CD4-positive, alpha-beta T cell treated with Interleukin-1 beta for 1 hour (primary cell): Measurements from ENCODE around the gene PSME1.

Experiments
- DNase-seq, 2 donors: peaks; one replicate each; pipeline ENCODE4 v3.0.0-alpha.2; 2020 to 2022

PSME1 gene

DNA sequence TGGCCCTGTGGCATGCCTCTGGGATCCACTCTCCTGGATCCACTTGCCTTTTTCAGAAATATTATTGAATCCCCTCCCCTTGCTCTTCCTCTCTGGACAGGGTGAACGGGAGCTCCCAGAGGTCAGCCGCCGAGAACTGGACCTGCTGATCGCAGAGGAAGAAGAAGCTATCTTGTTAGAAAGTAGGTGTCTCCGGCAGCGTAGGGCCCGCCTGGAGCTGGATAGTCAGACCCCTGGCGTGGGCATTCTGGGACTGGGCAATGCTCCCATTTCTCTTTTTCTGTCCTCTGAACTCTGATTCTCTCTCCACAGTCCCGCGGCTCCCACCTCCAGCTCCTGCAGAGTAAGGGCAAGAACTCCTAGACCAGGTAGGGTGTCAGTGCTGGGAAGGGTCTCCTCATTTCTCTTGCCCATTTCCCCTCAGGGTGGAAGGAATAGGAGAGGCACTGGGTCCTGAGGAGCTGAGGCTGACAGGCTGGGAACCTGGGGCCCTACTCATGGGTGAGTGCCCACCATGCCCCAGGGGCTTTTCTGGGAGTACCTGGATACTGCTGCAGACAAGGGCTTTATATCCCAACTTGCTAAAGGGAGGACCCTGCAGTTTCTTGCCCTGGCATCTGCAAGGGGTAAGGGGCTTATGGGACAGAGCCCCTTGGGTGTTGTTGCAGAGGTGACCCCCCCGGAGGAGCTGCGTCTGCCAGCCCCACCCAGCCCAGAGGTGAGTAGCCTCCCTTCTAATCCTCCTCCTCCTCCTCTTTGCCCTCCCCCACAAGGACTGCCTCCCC lies 41.2 kb downstream of the PSME1 start:
- DNase-seq = no peak

DNA sequence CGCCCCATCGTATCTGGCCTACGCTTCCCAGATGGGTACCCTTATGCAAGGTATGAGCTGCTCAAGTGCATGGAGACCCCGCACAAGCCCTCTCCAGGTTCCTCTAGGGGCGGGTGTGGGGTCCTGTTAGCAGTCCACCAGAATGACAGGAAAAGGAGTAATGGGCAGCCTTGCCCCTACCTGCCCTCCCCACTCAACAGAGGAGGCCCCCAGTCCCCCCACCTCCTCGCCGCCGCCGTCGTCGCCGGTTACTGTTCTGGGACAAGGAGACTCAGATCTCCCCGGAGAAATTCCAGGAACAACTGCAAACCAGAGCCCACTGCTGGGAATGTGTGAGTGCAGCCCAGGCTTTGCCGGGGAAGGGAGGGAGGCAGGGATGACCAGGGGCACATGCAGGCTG lies 41.9 kb downstream of the PSME1 start:
- no peak for DNase-seq

- no peak for DNase-seq
Measured at GRCh38 chr14:24178399-24179178, 42.6 kb downstream of the PSME1 start.

GRCh38 chr14:24179294-24179960 lies 43.4 kb downstream of the PSME1 start:
- no peak for DNase-seq

- DNase-seq = no peak
Measured at GRCh38 chr14:24179961-24180796, 44.2 kb downstream of the PSME1 start.

DNA sequence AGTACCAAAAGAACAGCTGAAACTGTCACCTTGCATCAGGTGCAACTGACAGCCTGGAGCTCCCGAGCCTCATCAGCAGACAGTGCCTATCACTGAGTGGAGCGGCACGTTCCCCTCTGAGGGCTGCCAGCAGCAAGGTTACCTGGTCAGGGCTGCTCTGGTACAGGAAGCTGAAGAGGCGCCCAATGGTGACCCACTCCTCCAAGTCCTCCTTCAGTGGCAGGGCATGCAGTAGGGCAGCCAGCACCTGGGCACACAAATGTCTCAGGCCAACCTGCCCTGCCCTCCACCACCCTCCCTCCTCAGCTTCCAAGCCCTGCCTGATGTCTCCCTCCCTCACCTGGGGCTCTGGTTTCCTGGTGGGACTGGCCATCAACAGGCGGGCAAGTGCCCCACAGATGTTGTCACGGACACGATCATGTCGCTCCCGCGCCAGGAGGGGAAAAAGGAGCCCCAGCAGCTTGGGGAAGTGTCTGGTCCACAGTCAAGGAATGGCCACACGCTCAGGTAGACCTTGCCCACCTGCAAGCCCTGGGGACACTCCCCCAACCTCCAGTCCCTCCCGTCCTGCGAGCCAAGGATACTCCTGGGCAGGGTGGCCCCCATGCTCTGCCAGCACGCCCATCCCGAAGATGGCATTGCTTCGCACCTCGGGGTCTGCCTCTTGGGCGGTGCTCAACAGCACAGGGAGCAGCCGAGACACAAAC lies 45.5 kb downstream of the PSME1 start:
- no peak for DNase-seq

DNA sequence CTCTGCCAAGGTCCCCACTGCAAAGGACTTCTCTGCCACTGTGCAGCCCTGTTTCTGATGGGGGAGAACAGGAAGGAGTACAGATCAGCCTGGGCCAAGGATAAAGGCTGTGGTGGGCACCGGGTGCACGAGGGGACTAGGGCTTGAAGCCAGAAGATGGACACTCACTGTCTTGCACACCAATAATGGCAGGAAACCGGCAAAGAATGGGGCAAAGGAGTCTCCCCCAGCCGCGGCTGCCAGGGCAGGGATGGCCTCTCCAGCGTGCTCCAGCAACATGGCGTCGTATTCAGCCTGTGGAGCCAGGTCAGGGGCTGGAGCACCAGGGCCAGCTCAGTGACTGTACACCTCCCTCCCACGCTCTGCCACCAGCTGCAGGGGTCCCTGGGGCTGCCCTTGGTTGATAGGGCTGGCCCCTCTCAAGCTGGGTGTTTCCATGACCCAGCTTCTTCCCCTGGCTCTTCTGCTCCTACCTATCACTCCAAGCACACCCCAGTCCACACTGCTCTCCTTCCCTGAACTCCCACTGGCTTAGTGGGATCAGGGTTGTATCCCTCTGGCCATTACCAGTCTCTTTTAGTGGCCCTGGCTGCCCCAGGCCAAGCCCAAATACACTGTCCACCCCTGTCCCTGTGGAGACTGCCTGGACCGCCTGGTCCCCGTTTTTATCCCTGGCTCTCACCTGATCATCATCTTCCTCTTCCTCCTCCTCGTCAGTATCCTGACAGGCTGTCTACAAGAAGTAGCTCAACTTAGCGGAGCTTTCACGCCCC lies 46.3 kb downstream of the PSME1 start:
- no peak for DNase-seq

GRCh38 chr14:24183014-24183481 lies 47.1 kb downstream of the PSME1 start:
- DNase-seq = no peak

- no peak for DNase-seq
Measured at GRCh38 chr14:24184104-24184970, 48.3 kb downstream of the PSME1 start.

- no peak for DNase-seq
Measured at GRCh38 chr14:24185026-24185425, 49.0 kb downstream of the PSME1 start.

GRCh38 chr14:24185741-24186140 lies 49.7 kb downstream of the PSME1 start:
- no peak for DNase-seq

- DNase-seq = no peak
Measured at GRCh38 chr14:24186831-24187538, 51.0 kb downstream of the PSME1 start.

DNA sequence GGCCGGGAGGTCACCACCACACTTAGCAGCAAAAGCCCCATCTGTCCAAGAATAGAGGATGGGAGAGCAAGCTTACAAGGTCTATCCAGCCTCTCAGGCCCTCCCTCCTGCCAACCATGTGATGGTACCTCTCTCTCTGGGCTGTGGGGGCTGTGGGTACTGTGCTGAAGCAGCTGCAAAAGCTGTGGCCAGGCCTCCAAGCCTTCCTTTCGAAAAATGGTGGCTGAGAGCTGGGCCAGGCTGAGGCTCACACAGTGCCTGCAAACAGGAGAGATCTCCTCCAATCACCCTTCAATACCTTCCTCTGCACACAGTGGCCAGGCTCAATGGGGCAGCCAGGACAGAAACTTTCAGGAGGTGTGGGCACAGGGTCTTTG lies 51.5 kb downstream of the PSME1 start:
- DNase-seq = no peak
